Endothelial cell (in vitro differentiated cells): Measurements from ENCODE around the gene TAS2R4. TPM values are rescaled to one million over a fixed set of nuclear protein-coding genes. Genes with fewer than 3 reads are reported as not detected.
A peak's percentile ranks its signal among the peaks of the same experiment; 100 is the strongest.

Experiments used
- DNase-seq: peaks from one replicate; pipeline ENCODE4 v3.0.0; 2021; ENCODE audit warnings: low spot score
- H3K27ac Mint-ChIP-seq: one replicate; pipeline ENCODE4 v1.8.0; 2021; ENCODE audit warnings: mixed read lengths, inconsistent platforms; ENCODE audit not compliant: unreplicated experiment
- H3K27me3 Mint-ChIP-seq: one replicate; pipeline ENCODE4 v1.8.0; 2021; ENCODE audit warnings: mild to moderate bottlenecking, moderate library complexity, mixed read lengths, inconsistent platforms; ENCODE audit not compliant: unreplicated experiment
- H3K36me3 Mint-ChIP-seq: one replicate; pipeline ENCODE4 v1.8.0; 2021; ENCODE audit warnings: mild to moderate bottlenecking, low read depth, mixed read lengths, inconsistent platforms; ENCODE audit not compliant: unreplicated experiment
- H3K4me1 Mint-ChIP-seq: one replicate; pipeline ENCODE4 v1.8.0; 2021; ENCODE audit warnings: mild to moderate bottlenecking, mixed read lengths, inconsistent platforms; ENCODE audit not compliant: unreplicated experiment
- H3K4me3 Mint-ChIP-seq: one replicate; pipeline ENCODE4 v1.8.0; 2021; ENCODE audit warnings: mild to moderate bottlenecking, mixed read lengths, inconsistent platforms; ENCODE audit not compliant: unreplicated experiment
- H3K9me3 Mint-ChIP-seq: one replicate; pipeline ENCODE4 v1.8.0; 2021; ENCODE audit warnings: mixed read lengths, inconsistent platforms; ENCODE audit not compliant: unreplicated experiment
- long read RNA-seq: library from polyadenylated mRNA; unstranded; transcript quantifications from one replicate; pipeline ENCODE4 v2.0.0, GENCODE V29; 2020; ENCODE audit not compliant: unreplicated experiment
- total RNA-seq: library from RNA; stranded (reverse); fragmentation: NEBNext Ultra II Directional; extraction: Animal tissue kit (Norgen Biotek cat#: 25700); gene quantifications from one replicate; pipeline ENCODE4 v1.2.1, GENCODE V29; 2021; ENCODE audit not compliant: unreplicated experiment
- TF ChIP-seq, protein P1 (sequence below): fragments of 200-600 bp; sonication (generic); IDR thresholded peaks from one replicate; pipeline ENCODE4 v1.5.0; 2021; ENCODE audit warnings: antibody characterized with exemption; ENCODE audit not compliant: unreplicated experiment

Gene TAS2R4, protein sequence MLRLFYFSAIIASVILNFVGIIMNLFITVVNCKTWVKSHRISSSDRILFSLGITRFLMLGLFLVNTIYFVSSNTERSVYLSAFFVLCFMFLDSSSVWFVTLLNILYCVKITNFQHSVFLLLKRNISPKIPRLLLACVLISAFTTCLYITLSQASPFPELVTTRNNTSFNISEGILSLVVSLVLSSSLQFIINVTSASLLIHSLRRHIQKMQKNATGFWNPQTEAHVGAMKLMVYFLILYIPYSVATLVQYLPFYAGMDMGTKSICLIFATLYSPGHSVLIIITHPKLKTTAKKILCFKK
- 1.1 TPM for total RNA-seq
- long read RNA-seq: 0 reads

DNA sequence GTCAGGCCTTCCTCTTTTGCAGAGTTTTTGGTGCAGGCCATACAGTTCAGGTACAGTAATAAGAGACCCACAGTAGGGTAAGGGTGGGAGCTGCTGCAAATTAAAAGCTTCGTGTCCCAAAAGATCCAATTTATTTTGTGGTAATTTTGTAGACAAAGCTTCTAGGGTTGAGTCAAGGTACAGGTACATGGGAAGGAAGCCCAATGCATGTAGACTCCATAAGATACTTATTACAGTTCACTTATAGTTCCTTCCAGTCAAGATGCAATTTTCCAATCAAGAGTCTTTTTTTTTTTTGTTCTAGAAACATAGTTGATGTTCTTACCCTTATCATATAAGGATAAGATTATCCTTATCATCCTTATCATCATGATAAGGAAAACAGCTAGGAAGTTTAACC is at the start of gene TAS2R4:
TAS2R4 (plus strand) TSS at position 301 of the 400 bp plus-strand sequence. CDS start 1,815 bp downstream, outside the sequence.
- Mint-ChIP-seq H3K4me3 (peak within 1 kb of the TSS; percentile 82), H3K36me3 (peaks cover 50% of the 10 kb centered on the region), H3K27me3 (peaks cover 2% of the 10 kb centered on the region), H3K4me1 (no peaks in the 10 kb centered on the region), H3K27ac (no peak within 1 kb of the TSS), H3K9me3 (peaks cover 5% of the 10 kb centered on the region)
- no peak for DNase-seq
- TF ChIP-seq, protein P1, sequence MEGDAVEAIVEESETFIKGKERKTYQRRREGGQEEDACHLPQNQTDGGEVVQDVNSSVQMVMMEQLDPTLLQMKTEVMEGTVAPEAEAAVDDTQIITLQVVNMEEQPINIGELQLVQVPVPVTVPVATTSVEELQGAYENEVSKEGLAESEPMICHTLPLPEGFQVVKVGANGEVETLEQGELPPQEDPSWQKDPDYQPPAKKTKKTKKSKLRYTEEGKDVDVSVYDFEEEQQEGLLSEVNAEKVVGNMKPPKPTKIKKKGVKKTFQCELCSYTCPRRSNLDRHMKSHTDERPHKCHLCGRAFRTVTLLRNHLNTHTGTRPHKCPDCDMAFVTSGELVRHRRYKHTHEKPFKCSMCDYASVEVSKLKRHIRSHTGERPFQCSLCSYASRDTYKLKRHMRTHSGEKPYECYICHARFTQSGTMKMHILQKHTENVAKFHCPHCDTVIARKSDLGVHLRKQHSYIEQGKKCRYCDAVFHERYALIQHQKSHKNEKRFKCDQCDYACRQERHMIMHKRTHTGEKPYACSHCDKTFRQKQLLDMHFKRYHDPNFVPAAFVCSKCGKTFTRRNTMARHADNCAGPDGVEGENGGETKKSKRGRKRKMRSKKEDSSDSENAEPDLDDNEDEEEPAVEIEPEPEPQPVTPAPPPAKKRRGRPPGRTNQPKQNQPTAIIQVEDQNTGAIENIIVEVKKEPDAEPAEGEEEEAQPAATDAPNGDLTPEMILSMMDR: no peak

DNA sequence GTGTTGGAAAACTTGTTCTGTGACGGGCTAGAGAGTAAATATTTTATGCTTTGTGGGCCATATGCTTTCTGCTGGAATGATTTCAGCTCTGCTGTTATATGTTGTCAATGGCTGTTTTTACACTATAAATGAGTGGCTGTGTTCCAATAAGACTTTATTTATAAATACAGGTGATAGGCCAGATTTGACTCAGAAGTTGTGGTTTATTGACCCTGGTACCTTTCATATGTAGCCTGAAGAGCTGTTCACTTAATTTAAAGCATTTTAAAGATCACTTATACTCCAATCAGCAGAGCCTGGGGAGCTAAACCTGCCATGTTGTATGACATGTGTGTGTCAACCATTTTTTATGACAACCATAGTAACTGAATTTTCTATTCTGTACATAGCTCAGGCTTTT is 47.5 kb upstream of the TAS2R4 start:
- Mint-ChIP-seq H3K4me1 (peaks cover 2% of the 10 kb centered on the region), H3K36me3 (no peaks in the 10 kb centered on the region)

DNA sequence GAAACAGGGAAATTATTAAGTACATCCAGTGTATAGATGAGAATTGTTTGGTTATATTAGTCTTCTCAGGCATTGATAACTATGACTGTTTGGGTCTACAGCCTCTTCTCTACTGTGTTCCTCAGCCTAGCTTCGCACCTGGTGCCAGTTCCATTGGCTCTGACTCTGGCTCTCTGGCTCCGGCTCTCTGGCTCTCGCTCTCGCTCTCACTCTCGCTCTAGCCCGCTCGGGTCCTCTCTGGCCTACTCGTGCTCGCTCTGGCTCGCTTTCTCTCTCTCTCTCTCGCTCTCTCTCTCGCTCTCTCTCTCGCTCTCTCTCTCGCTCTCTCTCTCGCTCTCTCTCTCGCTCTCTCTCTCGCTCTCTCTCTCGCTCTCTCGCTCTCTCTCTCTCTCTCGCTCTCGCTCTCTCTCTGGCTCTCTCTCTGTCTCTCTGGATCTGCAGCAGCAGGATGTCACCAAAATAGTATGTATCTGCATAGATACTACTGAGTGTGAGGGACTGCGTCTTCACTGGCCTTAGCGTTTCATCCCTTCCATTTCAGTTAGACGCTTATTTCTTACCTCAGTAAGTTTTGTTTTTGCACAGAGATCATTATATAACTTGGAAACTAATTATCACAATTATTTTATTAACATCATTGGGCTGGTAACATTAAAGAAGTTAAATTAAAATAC is 44.9 kb upstream of the TAS2R4 start:
- Mint-ChIP-seq H3K27me3 (no peaks in the 10 kb centered on the region), H3K36me3 (no peaks in the 10 kb centered on the region), H3K27ac (no peak overlapping the region), H3K4me3 (no peak overlapping the region), H3K4me1 (no peaks in the 10 kb centered on the region), H3K9me3 (no peaks in the 10 kb centered on the region)
- TF ChIP-seq, protein P1: no peak
- no peak for DNase-seq

More for the DNA sequence above, 47.5 kb upstream of the TAS2R4 start:
- Mint-ChIP-seq H3K4me3 (no peak overlapping the region), H3K9me3 (no peaks in the 10 kb centered on the region), H3K27me3 (no peaks in the 10 kb centered on the region), H3K27ac (no peak overlapping the region)
- DNase-seq: no peak
- TF ChIP-seq, protein P1: no peak

DNA sequence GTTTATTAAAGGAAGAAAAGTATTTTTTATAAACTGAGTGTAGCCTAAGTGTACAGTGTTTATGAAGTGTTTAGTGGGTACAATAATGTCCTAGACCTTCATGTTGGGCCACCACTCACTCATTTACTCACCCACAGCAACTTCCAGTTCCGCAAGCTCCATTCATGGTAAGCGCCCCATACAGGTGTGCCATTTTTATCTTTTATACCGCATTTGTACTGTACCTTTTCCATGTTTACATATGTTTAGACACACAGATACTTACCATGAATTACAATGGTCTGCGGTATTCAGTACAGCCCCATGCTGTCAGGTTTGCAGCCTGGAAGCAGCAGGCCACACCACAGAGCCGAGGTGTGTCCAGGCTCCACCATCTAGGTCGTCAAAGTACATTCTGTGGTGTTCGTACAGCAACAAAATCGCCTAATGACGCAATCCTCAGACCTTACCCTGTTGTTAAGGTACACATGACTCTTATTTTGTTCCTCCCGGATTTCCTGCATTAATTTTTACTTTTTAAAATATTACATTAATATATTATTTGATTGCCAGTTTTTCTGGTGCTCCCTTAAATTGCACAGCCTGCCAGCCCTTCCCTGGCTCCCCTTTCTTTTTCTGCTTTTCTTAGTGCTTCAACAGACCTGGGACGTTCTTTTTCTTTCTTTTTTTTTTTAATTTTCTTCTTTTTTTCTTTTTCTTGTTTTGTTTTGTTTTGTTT is 39.2 kb upstream of the TAS2R4 start:
- Mint-ChIP-seq H3K27ac (peak overlapping the region; percentile 98), H3K9me3 (no peaks in the 10 kb centered on the region), H3K4me3 (peak overlapping the region; percentile 98), H3K36me3 (no peaks in the 10 kb centered on the region), H3K4me1 (peaks cover 16% of the 10 kb centered on the region), H3K27me3 (peaks cover 6% of the 10 kb centered on the region)
- TF ChIP-seq, protein P1: no peak
- DNase-seq: no peak
